Esophagus muscularis mucosa (tissue), 4 donors: Measurements from ENCODE around the gene AGPAT1. TPM values are rescaled to one million over a fixed set of nuclear protein-coding genes. Genes with fewer than 3 reads are reported as not detected.

Experiments
- DNase-seq: peaks from one replicate; pipeline ENCODE4 v3.0.0-alpha.2; 2017; ENCODE audit errors: extremely low spot score
- H3K27ac ChIP-seq, 4 donors: fragments of 200-600 bp; sonication (generic); replicated peaks in 1 of 4; 1 replicate in 3 of 4; 2 replicates in 1 of 4; pipeline ENCODE4 v1.5.1; 2016 to 2019; ENCODE audit warnings: mild to moderate bottlenecking in 1 of 4
- H3K27me3 ChIP-seq, 4 donors: fragments of 200-600 bp; sonication (generic); one replicate each; pipeline versions ENCODE4 v1.5.1 to v1.6.0; 2016 to 2019
- H3K36me3 ChIP-seq, 4 donors: fragments of 200-600 bp; sonication (generic); one replicate each; pipeline ENCODE4 v1.5.1; 2016 to 2019
- H3K4me1 ChIP-seq, 4 donors: fragments of 200-600 bp; sonication (generic); one replicate each; pipeline ENCODE4 v1.5.1; 2016 to 2019
- H3K4me3 ChIP-seq, 4 donors: fragments of 200-600 bp; sonication (generic); 1 replicate in 2 of 4; 2 replicates in 2 of 4; pipeline ENCODE4 v1.5.1; 2016 to 2019; ENCODE audit warnings: mild to moderate bottlenecking in 4 of 4, moderate library complexity in 1 of 4
- H3K9me3 ChIP-seq, 4 donors: fragments of 200-600 bp; sonication (generic); 1 replicate in 3 of 4; 2 replicates in 1 of 4; pipeline ENCODE4 v1.5.1; 2016 to 2019
- CTCF ChIP-seq, 3 experiments: fragments of 200-600 bp in 2 of 3; fragments of 450-650 bp in 1 of 3; sonication (generic) in 2 of 3; IDR thresholded peaks; one replicate each; pipeline ENCODE4 v1.5.1; 2017 to 2019; ENCODE audit warnings: antibody characterized with exemption in 3 of 3, mild to moderate bottlenecking in 2 of 3, moderate library complexity in 1 of 3
- EP300 ChIP-seq: sonication (generic); formaldehyde crosslinking; IDR thresholded peaks from one replicate; pipeline ENCODE4 v1.6.1; 2017; ENCODE audit warnings: antibody characterized with exemption
- POLR2A ChIP-seq: fragments of 450-650 bp; IDR thresholded peaks from one replicate; pipeline ENCODE4 v1.6.1; 2017; ENCODE audit warnings: antibody characterized with exemption, moderate library complexity, mild to moderate bottlenecking, low read depth
- POLR2AphosphoS5 ChIP-seq, 2 donors: sonication (generic); formaldehyde crosslinking; IDR thresholded peaks; one replicate each; pipeline ENCODE4 v1.6.1; 2017; ENCODE audit warnings: antibody characterized with exemption in 2 of 2
- WGBS: methylation state at CpG from one replicate; pipeline ENCODE4 v1.1.5; 2018; 5-methylcytosine and 5-hydroxymethylcytosine counted together
- intact Hi-C: fragments of 100-400 bp; cut with DNase I; formaldehyde crosslinking; loops from one replicate; pipeline ENCODE4 v1.15.1; 2023
- total RNA-seq, 4 donors: library from RNA; depleted of rRNA; stranded (reverse); fragments of >200 nt; gene quantifications; one replicate each; pipeline versions ENCODE4 v1.1.0 to v1.2.1, GENCODE V29; 2016

Gene AGPAT1
- total RNA-seq, 4 donors from 2014 or later: 52.7 to 76.7 (median 68.9) TPM

GRCh38 chr6:32204268-32204715 lies 28.4 kb upstream of the AGPAT1 start:
- Histone ChIP-seq H3K4me1 (no peaks in the 10 kb centered on the region), H3K4me3 (no peak overlapping the region), H3K27me3 (peaks cover 0 to 28% (median 0%) of the 10 kb centered on the region in 4 donors), H3K27ac (no peak overlapping the region), H3K36me3 (peaks cover 0 to 68% (median 2%) of the 10 kb centered on the region in 4 donors), H3K9me3 (no peaks in the 10 kb centered on the region)
- WGBS: 82% methylated on average over 1 of the region's 3 CpGs
- intact Hi-C loops: no loop called here
- no peak for TF ChIP-seq POLR2AphosphoS5 (IDR thresholded peaks at IDR 0.05)
- TF ChIP-seq EP300: no peak
- no peak for TF ChIP-seq POLR2A
- no peak for TF ChIP-seq CTCF (IDR thresholded peaks at IDR 0.05)
- DNase-seq: no peak

- Histone ChIP-seq H3K27me3 (peaks cover 0 to 28% (median 0%) of the 10 kb centered on the region in 4 donors), H3K4me1 (no peaks in the 10 kb centered on the region), H3K36me3 (peaks cover 0 to 74% (median 2%) of the 10 kb centered on the region in 4 donors), H3K9me3 (no peaks in the 10 kb centered on the region), H3K27ac (no peak overlapping the region), H3K4me3 (no peak overlapping the region)
- intact Hi-C loops: no loop called here
- TF ChIP-seq POLR2A (no peak), EP300 (no peak), CTCF (IDR thresholded peaks at IDR 0.05) (no peak), POLR2AphosphoS5 (IDR thresholded peaks at IDR 0.05) (no peak)
- 73% methylated on average over 4 of the region's 9 CpGs for WGBS
- DNase-seq: no peak
Measured at GRCh38 chr6:32203426-32204267, 27.8 kb upstream of the AGPAT1 start.

- Histone ChIP-seq H3K27ac (no peak overlapping the region), H3K27me3 (peaks cover 0 to 28% (median 0%) of the 10 kb centered on the region in 4 donors), H3K4me1 (peaks cover 2 to 4% (median 2%) of the 10 kb centered on the region in 4 donors), H3K9me3 (no peaks in the 10 kb centered on the region), H3K36me3 (peaks cover 0 to 80% (median 2%) of the 10 kb centered on the region in 4 donors), H3K4me3 (no peak overlapping the region)
- no peak for DNase-seq
- WGBS: 87% methylated on average over 5 of the region's 9 CpGs
- TF ChIP-seq POLR2A: no peak
- no peak for TF ChIP-seq CTCF (IDR thresholded peaks at IDR 0.05)
- no peak for TF ChIP-seq EP300
- no peak for TF ChIP-seq POLR2AphosphoS5 (IDR thresholded peaks at IDR 0.05)
- intact Hi-C loops: no loop called here
Measured at GRCh38 chr6:32202186-32202585, 26.3 kb upstream of the AGPAT1 start.

GRCh38 chr6:32200711-32201475 lies 25.0 kb upstream of the AGPAT1 start:
- WGBS: 84% methylated on average over 10 of the region's 13 CpGs
- TF ChIP-seq POLR2AphosphoS5 (IDR thresholded peaks at IDR 0.05): no peak
- no peak for TF ChIP-seq POLR2A
- no peak for TF ChIP-seq EP300
- no peak for TF ChIP-seq CTCF (IDR thresholded peaks at IDR 0.05)

More at GRCh38 chr6:32200711-32201475, 25.0 kb upstream of the AGPAT1 start:
- Histone ChIP-seq H3K27me3 (peaks cover 0 to 28% (median 0%) of the 10 kb centered on the region in 4 donors), H3K27ac (no peak overlapping the region), H3K36me3 (peaks cover 0 to 68% (median 2%) of the 10 kb centered on the region in 4 donors), H3K4me3 (no peak overlapping the region), H3K4me1 (peaks cover 9 to 13% (median 10%) of the 10 kb centered on the region in 4 donors), H3K9me3 (no peaks in the 10 kb centered on the region)
- intact Hi-C loops: no loop called here
- no peak for DNase-seq
